Nephron (organoid): ENCODE data around the gene GTF2H2.
"Not testable (repeated sequence)": the region's sequence is repeated elsewhere in the genome, so short reads cannot be mapped to it uniquely, and the experiment has no call there.

Experiments
- H3K27ac Mint-ChIP-seq, 3 experiments: 2 replicates each; pipeline ENCODE4 v1.8.0; 2020; ENCODE audit warnings: mixed read lengths in 3 of 3, mild to moderate bottlenecking in 2 of 3, moderate library complexity in 1 of 3
- H3K27me3 Mint-ChIP-seq: 2 replicates; pipeline ENCODE4 v1.8.0; 2021; ENCODE audit warnings: low read depth, mild to moderate bottlenecking, moderate library complexity, mixed read lengths
- H3K36me3 Mint-ChIP-seq: 2 replicates; pipeline ENCODE4 v1.8.0; 2020; ENCODE audit warnings: low read depth, mixed read lengths
- H3K4me1 Mint-ChIP-seq: 2 replicates; pipeline ENCODE4 v1.8.0; 2020; ENCODE audit warnings: mixed read lengths
- H3K4me3 Mint-ChIP-seq, 3 experiments: 2 replicates each; pipeline ENCODE4 v1.8.0; 2020; ENCODE audit warnings: mild to moderate bottlenecking in 3 of 3, mixed read lengths in 3 of 3, moderate library complexity in 2 of 3
- H3K9me3 Mint-ChIP-seq: 2 replicates; pipeline ENCODE4 v1.8.0; 2020; ENCODE audit warnings: mixed read lengths
- CTCF ChIP-seq, 3 experiments: fragments of 200-600 bp; sonication (generic); IDR thresholded peaks; one replicate each; pipeline ENCODE4 v1.5.0; 2021; ENCODE audit warnings: antibody characterized with exemption in 3 of 3; ENCODE audit not compliant: unreplicated experiment in 3 of 3

The GTF2H2 gene

GRCh38 chr5:71031046-71031776, 36.3 kb downstream of the GTF2H2 start:
- not testable (repeated sequence) for H3K36me3 Mint-ChIP-seq, H3K4me1 Mint-ChIP-seq, H3K4me3 Mint-ChIP-seq

GRCh38 chr5:71025289-71025953, 42.1 kb downstream of the GTF2H2 start, which contains the start of gene NAIP:
Gene NAIP (minus strand): TSS chr5:71025339. CDS start chr5:71012915, 12,424 bp downstream.
- not testable (repeated sequence) for H3K9me3 Mint-ChIP-seq, H3K27ac Mint-ChIP-seq, H3K4me3 Mint-ChIP-seq, H3K27me3 Mint-ChIP-seq, H3K36me3 Mint-ChIP-seq, H3K4me1 Mint-ChIP-seq

More at GRCh38 chr5:71031046-71031776, 36.3 kb downstream of the GTF2H2 start:
- not testable (repeated sequence) for H3K27me3 Mint-ChIP-seq, H3K9me3 Mint-ChIP-seq, H3K27ac Mint-ChIP-seq

- H3K9me3 Mint-ChIP-seq, H3K4me3 Mint-ChIP-seq, H3K36me3 Mint-ChIP-seq, H3K27ac Mint-ChIP-seq, H3K4me1 Mint-ChIP-seq, H3K27me3 Mint-ChIP-seq: not testable (repeated sequence)
Measured at GRCh38 chr5:71020643-71021042, 46.8 kb downstream of the GTF2H2 start.

GRCh38 chr5:71018376-71019005, 49.0 kb downstream of the GTF2H2 start:
- not testable (repeated sequence) for H3K4me3 Mint-ChIP-seq, H3K27ac Mint-ChIP-seq, H3K4me1 Mint-ChIP-seq, H3K9me3 Mint-ChIP-seq, H3K27me3 Mint-ChIP-seq, H3K36me3 Mint-ChIP-seq

GRCh38 chr5:71014176-71014575, 53.3 kb downstream of the GTF2H2 start:
- H3K4me1 Mint-ChIP-seq = no peaks in the 10 kb centered on the region
- no peaks in the 10 kb centered on the region for H3K27me3 Mint-ChIP-seq
- H3K4me3 Mint-ChIP-seq = no peak overlapping the region
- no peaks in the 10 kb centered on the region for H3K36me3 Mint-ChIP-seq
- H3K27ac Mint-ChIP-seq = no peak overlapping the region
- no peak for TF ChIP-seq CTCF (IDR thresholded peaks at IDR 0.05; ENCODE audit: unreplicated experiment in 3 of 3)
- H3K9me3 Mint-ChIP-seq = no peaks in the 10 kb centered on the region

GRCh38 chr5:71013575-71013974, 53.9 kb downstream of the GTF2H2 start:
- H3K4me1 Mint-ChIP-seq = no peaks in the 10 kb centered on the region
- H3K36me3 Mint-ChIP-seq = no peaks in the 10 kb centered on the region
- H3K9me3 Mint-ChIP-seq = no peaks in the 10 kb centered on the region
- H3K27ac Mint-ChIP-seq = no peak overlapping the region
- no peak overlapping the region for H3K4me3 Mint-ChIP-seq
- H3K27me3 Mint-ChIP-seq = no peaks in the 10 kb centered on the region
- TF ChIP-seq CTCF (IDR thresholded peaks at IDR 0.05; ENCODE audit: unreplicated experiment in 3 of 3) = no peak

GRCh38 chr5:71011194-71011792, 56.2 kb downstream of the GTF2H2 start:
- no peaks in the 10 kb centered on the region for H3K27me3 Mint-ChIP-seq
- no peak for TF ChIP-seq CTCF (IDR thresholded peaks at IDR 0.05; ENCODE audit: unreplicated experiment in 3 of 3)
- H3K36me3 Mint-ChIP-seq = no peaks in the 10 kb centered on the region
- H3K27ac Mint-ChIP-seq = no peak overlapping the region
- no peaks in the 10 kb centered on the region for H3K4me1 Mint-ChIP-seq
- H3K4me3 Mint-ChIP-seq = no peak overlapping the region
- no peaks in the 10 kb centered on the region for H3K9me3 Mint-ChIP-seq

GRCh38 chr5:71006983-71007382, 60.5 kb downstream of the GTF2H2 start:
- H3K36me3 Mint-ChIP-seq, H3K9me3 Mint-ChIP-seq, H3K4me1 Mint-ChIP-seq, H3K27ac Mint-ChIP-seq, H3K4me3 Mint-ChIP-seq, H3K27me3 Mint-ChIP-seq: not testable (repeated sequence)
